ELR (cell line): ENCODE results near the gene N4BP2L1.

Experiments
- DNase-seq: peaks from one replicate; pipeline ENCODE4 v3.0.0-alpha.2; 2015; ENCODE audit warnings: low read depth

N4BP2L1 gene

GRCh38 chr13:32431361-32431760, 3.4 kb upstream of the N4BP2L1 start:
- no peak for DNase-seq

DNA sequence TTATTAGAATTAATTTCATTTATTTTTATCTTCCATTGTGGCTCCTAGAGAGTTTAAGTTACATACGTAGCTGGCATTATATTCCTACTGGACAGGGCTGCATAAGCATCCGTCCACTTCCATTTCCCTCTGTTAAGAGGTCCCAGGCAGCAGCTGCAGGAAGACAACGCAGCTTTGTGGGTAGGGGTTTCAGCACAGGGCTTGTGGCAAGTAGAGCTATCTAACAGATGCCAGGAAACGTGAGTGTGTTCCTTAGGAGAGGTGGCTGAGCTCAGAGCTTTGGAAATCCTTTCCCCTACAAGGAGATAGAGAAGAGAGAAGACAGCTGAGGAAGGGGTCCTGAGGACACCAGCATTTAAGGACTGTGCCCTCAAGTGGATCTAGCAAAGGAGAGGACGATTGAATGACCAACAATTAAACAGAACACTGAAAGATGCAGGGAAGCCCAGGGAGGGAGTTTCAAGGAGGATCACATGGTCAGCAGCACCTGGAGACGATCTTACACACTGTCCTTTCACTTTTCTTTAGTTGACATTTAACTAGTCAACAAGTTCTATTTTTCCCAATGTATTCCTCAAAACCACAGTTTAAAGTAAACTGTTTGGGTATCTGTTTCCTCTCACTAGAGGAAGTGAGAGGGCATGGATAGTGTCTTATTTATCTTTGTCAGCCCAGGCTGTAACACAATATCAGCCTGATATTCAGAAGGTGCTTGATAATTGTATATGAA, 2.3 kb upstream of the N4BP2L1 start:
- DNase-seq: no peak

DNA sequence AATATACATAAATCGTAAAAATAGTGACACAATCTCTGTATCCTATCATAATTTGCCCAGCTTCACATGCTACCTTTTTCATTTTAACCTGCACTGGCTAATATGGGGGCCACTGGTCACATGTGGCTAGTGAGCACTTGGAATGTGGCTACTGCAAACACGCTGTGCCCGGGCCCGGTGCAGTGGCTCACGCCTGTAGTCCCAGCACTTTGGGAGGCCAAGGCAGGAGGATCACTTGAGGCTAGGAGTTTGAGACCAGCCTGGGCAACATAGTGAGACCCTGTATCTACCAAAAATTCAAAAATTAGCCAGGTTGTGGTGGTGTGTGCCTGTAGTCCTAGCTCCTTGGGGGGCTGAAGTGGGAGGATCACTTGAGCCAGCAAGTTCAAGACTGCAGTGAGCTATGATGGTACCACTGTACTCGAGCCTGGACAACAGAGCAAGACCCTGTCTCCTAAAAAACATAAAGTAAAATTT, 1.5 kb upstream of the N4BP2L1 start:
- DNase-seq: no peak

GRCh38 chr13:32428581-32429432, 877 bp upstream of the N4BP2L1 start:
- DNase-seq: no peak

GRCh38 chr13:32426990-32427851, 709 bp downstream of the N4BP2L1 start:
- peak; percentile 36 for DNase-seq

GRCh38 chr13:32426191-32426989, 1.5 kb downstream of the N4BP2L1 start:
- DNase-seq: peak; percentile 29

DNA sequence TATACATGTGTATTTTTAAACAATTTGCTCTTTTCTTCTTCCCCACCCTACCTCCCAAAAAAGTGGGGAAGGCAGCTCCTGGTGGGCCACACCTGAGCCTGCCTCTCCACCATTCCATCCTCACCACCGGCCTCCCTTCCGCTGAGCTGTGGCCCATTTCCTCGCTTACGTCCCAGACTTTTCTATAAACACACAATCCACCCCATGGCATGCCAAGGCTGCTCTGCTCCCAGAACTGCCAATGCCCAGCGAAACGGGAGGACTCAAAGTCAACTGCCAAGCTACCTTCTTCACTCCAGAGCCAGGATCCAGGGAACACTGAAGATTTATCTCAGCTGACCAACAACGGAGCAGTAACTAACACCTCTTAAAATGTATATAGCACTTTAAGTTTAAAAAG, 2.8 kb downstream of the N4BP2L1 start:
- no peak for DNase-seq

DNA sequence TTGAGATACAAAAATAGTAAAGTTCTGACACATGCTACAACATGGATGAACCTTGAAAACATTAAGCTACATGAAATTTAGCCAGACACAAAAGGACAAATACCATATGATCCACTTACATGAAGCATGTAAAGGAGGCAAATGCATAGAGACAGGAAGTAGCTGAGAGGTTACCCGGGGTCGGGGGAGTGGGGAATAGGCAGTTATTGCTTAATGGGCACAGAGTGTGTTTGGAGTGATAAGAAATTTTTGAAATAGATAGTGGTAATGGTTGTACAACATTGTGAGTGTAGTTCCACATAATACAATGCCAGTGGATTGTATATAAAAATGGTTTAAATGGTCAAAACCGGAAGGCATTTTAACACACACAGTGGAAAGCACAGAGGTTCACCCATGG, 4.3 kb downstream of the N4BP2L1 start:
- DNase-seq: no peak

GRCh38 chr13:32419862-32420261, 8.1 kb downstream of the N4BP2L1 start:
- DNase-seq: no peak

- no peak for DNase-seq
Measured at GRCh38 chr13:32417995-32418394, 9.9 kb downstream of the N4BP2L1 start.

GRCh38 chr13:32415019-32415418, 12.9 kb downstream of the N4BP2L1 start:
- DNase-seq: peak; percentile 34

DNA sequence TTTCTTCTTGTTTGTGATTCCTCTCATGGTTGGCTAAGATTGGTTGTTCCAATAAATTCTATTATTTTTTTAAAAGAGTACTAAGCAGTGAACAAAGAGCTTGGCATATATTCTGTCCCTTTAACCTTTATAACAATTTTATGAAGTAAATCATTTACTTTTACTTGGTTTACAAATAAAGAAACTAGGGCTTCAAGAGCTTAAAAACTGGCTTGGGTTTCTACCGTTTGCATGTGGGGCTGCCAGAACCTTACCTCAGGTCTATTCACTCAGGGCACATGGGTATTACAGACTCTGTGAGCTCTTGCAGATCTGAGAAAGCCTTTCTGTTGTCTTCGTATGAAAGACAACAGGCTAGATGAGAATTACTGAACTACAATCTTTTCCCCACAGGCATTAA, 13.3 kb downstream of the N4BP2L1 start:
- no peak for DNase-seq

DNA sequence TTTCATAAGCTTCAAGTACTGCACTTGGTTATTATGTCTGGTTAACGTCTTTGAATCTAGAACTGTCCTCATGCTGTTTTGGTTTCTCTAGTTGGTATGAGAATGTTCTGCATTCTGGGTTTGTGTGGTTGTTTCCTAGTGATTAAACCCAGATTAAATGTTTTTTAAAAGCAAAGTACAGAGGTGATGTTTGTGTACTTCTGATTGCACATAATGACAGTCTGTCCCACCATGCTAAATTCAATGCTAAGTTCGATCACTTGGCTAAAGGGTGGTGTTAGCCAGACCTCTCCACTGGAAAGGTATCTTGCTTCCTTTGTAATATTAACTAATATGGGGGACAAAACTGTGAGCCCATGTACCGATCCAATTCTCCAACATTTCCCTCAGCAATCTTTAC, 14.6 kb downstream of the N4BP2L1 start:
- no peak for DNase-seq

DNA sequence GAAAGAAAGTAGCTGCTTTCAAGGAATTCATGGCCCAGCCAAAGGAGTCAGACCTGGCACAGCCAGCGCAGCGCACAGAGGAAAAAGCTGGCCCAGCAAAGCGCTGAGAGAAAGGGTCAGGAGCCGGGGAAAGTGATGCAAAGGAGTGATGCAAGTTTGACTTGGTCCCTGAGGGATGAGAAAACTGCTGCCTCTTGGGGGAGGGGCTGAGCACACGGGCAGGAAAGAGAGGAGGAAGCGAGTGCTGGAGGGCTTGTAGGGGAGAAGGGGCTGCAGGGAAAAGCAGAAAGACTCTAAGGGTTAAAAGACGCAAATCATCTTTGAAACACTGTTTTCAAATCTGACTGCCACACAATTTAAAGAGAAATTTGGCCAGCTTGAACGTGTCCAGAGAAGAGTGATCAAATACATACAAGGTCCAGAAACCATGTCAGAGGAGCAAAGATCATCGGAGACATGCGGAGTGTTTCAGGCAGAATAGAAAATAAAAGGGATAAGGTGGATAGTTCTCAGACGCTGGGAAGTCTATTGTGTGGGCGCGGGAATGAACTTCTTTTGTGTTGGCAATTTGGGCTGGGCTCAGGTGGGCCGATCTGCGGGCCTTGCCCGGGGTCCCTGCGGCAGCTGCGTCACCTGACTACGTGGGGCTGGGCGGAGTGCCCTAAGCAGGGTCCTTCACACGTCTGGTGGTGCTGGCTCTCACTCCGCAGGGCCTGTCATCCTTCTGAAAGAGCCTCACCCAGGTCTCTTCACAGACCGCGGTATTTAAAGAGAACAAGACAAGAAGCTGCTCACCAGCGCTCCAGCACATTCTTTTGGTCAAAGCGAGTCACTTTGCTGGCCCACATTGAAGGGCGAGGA, 18.1 kb downstream of the N4BP2L1 start:
- peak; percentile 44 for DNase-seq

DNA sequence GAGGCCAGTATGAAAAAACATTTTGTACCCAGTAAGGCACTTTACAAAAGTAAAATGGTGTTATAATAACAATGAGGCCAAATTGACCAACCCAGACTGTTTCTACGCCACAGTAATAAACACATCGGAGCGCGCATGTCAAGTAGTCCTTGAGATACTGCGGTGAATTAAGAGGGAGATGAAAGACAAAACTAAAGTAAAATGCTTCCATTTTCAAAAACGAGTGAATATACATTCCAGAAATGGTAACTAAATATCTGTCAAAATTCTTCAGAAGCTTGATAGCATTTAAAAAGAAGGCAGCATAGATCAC, 19.0 kb downstream of the N4BP2L1 start:
- no peak for DNase-seq

GRCh38 chr13:32408296-32409000, 19.5 kb downstream of the N4BP2L1 start:
- DNase-seq: no peak

DNA sequence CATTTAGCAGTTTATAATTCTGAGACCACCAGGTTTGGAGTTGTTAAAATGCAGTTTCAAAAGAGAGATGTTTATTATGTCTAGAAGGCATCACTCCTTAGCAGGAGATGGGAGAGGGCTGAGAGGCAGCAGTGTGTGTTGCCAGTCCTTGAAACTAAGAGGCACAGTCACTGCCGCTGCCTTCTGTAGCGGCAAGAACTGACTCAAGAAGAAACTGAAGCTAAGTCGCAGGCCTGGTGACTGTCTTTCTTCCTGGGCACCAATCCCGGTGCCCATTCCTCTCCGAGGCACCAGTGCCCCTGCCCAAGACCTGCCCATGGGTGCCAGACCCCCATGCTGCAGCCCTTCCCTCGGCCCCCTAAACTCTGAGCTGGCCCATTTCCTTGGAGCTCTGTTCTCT, 20.1 kb downstream of the N4BP2L1 start:
- DNase-seq: no peak

GRCh38 chr13:32403108-32403507, 24.8 kb downstream of the N4BP2L1 start:
- no peak for DNase-seq

DNA sequence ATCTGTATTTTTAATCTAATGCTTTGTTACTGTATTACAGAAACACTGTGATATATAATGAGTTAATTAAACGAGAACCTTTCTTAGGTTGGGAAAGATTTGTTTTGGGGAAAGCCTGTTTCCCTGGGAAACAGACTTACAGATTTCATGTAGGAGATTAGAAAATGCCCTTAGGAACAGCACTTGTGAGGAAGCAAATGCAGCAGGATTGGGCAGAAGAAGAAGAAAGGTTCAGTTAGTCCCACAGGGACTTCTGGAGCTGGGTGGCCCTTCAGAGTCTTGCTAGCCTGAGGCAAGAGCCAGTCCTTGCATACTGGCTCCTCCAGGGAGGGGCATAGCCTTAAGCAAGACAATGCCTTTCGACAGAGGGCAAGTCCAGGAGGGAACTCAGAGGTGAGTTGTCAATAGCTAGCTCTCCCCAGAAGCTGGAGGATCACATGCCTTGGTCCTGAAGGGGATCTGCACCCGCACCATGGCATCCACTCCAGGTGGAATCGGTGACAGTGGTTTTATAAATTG, 36.8 kb downstream of the N4BP2L1 start:
- DNase-seq: no peak

- DNase-seq: no peak
Measured at GRCh38 chr13:32390484-32390883, 37.4 kb downstream of the N4BP2L1 start.
